ENCODE results near the gene LIPC.
A peak's percentile ranks its signal among the peaks of the same experiment; 100 is the strongest.

Gene LIPC

DNA sequence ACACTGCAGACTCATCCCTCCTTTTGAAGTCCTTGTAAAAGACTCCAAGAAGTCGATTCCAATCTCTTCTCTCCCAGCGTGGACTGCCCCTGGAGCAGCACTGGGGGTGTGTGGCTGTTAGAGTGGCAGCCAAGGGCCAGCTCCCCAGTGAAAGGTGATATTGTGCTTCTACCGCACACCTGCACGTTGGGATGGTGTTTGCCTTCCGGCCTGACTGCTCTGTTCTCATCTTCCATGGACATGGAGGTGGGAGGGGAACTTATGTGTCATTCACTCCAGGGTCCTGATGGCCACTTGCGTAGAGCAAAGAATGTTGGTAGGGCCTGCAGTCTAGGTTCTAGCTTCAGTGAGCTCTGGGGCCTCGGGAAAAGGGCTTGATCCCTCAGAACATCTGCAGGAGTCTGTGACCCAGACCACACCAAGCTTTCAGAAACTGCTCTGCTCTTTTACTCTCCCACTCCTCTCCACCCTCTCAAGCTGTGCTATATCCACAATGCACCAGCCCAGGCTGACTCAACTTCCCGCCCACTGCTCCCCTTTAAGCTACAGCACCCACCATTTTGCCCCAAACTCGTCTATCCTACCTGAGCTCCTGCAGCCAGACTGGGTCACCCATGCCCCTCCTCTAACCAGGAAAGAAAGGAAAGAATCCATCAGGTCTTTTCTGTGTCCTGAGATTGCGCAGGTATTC, 31.3 kb downstream of the LIPC start:
- no peak for TF ChIP-seq POLR2A (IDR thresholded peaks at IDR 0.05; ENCODE audit: low read depth, low read length)
- no peak for FAIRE-seq
- DNase-seq (ENCODE audit: insufficient read length, low spot score): no peak

- TF ChIP-seq POLR2A (IDR thresholded peaks at IDR 0.05; ENCODE audit: low read depth, low read length): no peak
- DNase-seq (ENCODE audit: insufficient read length, low spot score) (no peak), FAIRE-seq (no peak)
Measured at GRCh38 chr15:58463815-58464650, 32.2 kb downstream of the LIPC start.

DNA sequence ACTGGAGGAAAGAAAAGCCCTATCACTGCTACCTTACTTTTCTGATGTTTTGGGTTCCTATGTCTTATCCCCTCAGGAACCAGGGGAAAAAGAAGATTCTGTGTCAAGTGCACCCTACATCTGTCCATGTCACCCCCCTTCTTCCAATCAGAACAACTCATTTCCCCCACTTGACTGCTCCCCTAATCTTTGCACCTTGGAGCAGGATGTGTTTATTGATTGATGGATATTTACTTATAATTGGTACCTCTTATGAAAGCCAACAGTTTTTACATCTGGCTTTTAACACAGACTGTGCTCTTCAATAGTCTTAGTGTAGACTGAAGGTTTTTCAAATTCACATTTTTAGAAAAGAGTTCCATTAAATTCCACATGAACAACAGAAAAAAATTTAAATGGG, 33.3 kb downstream of the LIPC start:
- FAIRE-seq: no peak

GRCh38 chr15:58465866-58466517, 34.2 kb downstream of the LIPC start:
- TF ChIP-seq POLR2A (IDR thresholded peaks at IDR 0.05; ENCODE audit: low read depth, low read length): no peak
- FAIRE-seq (no peak), DNase-seq (ENCODE audit: insufficient read length, low spot score) (no peak)

More for the DNA sequence above, 33.3 kb downstream of the LIPC start:
- no peak for TF ChIP-seq POLR2A (IDR thresholded peaks at IDR 0.05; ENCODE audit: low read depth, low read length)
- DNase-seq (ENCODE audit: insufficient read length, low spot score): no peak

DNA sequence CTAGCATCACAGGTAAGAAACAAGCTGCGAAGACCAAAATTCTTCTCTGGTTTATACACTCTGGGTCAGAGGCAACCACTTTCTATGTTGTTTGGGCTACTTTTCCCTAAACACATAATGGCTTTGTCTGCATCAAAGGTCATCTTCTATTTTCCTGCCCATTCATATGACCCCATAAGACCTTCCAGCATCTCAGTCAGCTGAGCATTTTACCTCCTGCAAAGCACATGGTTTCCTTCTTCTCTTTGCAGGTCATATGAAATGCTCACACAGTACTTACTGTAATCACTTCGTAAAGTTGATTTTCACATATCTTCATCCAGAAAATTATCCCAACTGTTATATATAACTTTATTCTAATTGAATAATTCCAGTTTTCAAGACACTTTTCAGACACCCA, 34.8 kb downstream of the LIPC start:
- FAIRE-seq (no peak), DNase-seq (ENCODE audit: insufficient read length, low spot score) (no peak)
- TF ChIP-seq POLR2A (IDR thresholded peaks at IDR 0.05; ENCODE audit: low read depth, low read length): no peak

DNA sequence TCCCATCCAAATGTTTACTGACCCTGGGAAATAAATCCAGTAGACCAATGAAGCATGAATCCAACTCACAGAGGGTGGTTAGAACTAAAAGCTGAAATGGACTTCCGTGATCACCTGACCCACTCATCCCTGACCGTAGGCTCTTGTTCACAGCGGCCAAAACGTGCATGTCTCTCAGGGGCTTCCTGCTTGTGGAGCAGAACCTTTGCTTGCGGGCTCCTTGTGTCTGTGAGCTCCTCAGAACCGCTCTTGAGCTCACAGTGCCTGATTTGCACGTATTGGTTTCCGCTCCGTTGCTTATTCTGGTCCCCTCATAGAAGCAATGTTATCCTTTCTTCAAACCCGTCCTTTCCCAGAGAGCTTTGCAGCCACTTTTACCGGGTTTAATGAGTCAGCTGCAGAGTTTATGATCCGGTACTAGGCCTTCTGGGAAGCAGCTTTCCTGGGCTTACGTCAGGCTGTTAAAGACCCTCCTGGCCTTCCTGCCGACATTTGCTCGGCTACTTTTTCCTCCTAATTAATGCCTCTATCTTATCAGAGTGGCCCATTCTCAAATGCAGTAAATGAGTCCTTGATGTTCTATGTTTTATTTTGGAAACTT, 35.4 kb downstream of the LIPC start:
- TF ChIP-seq POLR2A (IDR thresholded peaks at IDR 0.05; ENCODE audit: low read depth, low read length): no peak
- DNase-seq (ENCODE audit: insufficient read length, low spot score): no peak
- FAIRE-seq: no peak

DNA sequence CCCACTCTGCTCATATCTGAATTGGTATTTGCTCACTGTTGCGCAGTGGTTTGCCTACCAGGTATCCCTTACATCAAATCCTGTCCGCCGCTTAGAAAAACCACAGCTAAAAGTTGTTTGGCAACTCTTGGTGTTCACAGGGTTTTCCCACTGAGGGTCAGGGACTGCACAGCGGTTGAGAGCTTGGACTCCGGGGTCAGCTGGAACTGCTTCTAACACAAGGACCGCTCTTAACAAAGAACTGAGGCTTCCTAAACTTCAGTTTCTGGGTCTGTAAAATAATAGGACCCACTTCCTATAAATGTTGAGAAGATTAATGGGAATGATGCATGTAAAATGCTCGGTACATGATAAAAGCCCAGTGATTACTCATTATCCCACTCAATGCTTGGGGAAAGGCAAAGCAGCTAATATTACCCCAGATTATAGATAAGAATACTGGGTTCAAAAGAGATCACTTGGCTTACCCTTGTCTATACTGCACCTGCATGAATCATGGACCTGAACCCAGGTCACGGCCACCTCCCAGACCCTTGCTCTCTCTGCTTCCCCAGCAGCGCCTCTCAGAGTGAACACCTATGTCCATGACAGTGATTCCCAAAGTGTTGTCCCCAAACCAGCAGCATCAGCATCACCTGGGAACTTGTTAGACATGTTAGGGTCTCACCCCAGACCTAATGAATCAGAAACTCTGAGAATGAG, 36.1 kb downstream of the LIPC start:
- TF ChIP-seq POLR2A (IDR thresholded peaks at IDR 0.05; ENCODE audit: low read depth, low read length): no peak
- FAIRE-seq (no peak), DNase-seq (ENCODE audit: insufficient read length, low spot score) (no peak)

GRCh38 chr15:58469432-58470353, 37.9 kb downstream of the LIPC start:
- no peak for TF ChIP-seq POLR2A (IDR thresholded peaks at IDR 0.05; ENCODE audit: low read depth, low read length)
- FAIRE-seq (no peak), DNase-seq (ENCODE audit: insufficient read length, low spot score) (no peak)

GRCh38 chr15:58471348-58471747, 39.6 kb downstream of the LIPC start:
- no peak for FAIRE-seq
- no peak for DNase-seq (ENCODE audit: insufficient read length, low spot score)
- no peak for TF ChIP-seq POLR2A (IDR thresholded peaks at IDR 0.05; ENCODE audit: low read depth, low read length)

- DNase-seq (ENCODE audit: insufficient read length, low spot score) (no peak), FAIRE-seq (no peak)
- no peak for TF ChIP-seq POLR2A (IDR thresholded peaks at IDR 0.05; ENCODE audit: low read depth, low read length)
Measured at GRCh38 chr15:58472221-58472620, 40.4 kb downstream of the LIPC start.

GRCh38 chr15:58472821-58473581, 41.2 kb downstream of the LIPC start:
- FAIRE-seq: no peak
- no peak for TF ChIP-seq POLR2A (IDR thresholded peaks at IDR 0.05; ENCODE audit: low read depth, low read length)
- no peak for DNase-seq (ENCODE audit: insufficient read length, low spot score)

DNA sequence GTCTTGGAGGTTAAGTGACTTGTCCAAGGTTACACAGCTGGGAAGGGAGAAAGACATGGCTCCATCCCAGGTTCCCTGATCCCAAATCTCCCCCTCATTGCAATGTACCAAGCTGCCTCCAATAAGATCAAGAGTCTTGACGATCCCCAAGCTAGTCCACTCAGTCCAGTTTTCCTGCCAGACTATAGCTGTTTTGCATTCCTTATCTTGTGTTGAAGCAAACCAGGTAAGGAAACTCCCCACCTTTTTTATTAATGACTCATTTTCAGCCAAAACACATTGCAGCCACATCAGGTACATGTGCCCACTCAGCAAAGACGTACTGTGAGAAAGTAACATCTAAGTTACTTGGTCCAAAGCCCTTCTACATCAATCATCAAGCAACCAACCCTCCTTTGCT, 41.9 kb downstream of the LIPC start:
- DNase-seq (ENCODE audit: insufficient read length, low spot score) (peak; percentile 22), FAIRE-seq (no peak)
- TF ChIP-seq POLR2A (IDR thresholded peaks at IDR 0.05; ENCODE audit: low read depth, low read length): no peak
